NB4 (cell line): ENCODE results near the gene KRT3.

Experiments
- CTCF ChIP-seq: IDR thresholded peaks from one replicate; pipeline ENCODE4 v1.5.1; 2012; ENCODE audit warnings: low read depth, low read length
- POLR2A ChIP-seq: IDR thresholded peaks from 2 replicates; pipeline ENCODE4 v1.6.1; 2011; ENCODE audit warnings: mild to moderate bottlenecking; ENCODE audit not compliant: insufficient read length; ENCODE audit errors: extremely low read depth

- TF ChIP-seq CTCF, result no peak
- TF ChIP-seq POLR2A, result no peak
These were observed 16.8 kb upstream of the KRT3 start for GRCh38 chr12:52812749-52813148.
